Measurements from ENCODE around the gene DEDD2.

Gene DEDD2

DNA sequence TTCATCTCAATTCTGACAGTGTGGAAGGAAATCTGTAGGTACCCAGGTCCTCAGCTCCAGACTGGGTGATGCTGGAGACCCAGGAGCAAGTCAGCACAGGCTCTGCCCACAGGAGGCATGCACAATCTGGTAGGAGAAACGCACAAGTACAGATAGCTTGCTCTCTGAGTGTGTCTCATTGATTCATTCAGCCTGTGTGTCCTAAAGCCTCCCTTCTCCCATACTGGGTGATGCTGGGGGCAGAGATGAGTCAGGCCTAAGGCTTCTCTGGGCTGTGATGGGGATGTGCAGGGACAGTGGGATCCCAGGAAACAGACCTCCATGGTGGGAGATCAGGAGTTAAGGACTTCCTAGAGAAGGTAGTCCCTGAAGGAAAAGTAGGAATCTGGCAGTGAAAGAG lies 9.4 kb upstream of the DEDD2 start:
- DNase-seq: no peak

DNA sequence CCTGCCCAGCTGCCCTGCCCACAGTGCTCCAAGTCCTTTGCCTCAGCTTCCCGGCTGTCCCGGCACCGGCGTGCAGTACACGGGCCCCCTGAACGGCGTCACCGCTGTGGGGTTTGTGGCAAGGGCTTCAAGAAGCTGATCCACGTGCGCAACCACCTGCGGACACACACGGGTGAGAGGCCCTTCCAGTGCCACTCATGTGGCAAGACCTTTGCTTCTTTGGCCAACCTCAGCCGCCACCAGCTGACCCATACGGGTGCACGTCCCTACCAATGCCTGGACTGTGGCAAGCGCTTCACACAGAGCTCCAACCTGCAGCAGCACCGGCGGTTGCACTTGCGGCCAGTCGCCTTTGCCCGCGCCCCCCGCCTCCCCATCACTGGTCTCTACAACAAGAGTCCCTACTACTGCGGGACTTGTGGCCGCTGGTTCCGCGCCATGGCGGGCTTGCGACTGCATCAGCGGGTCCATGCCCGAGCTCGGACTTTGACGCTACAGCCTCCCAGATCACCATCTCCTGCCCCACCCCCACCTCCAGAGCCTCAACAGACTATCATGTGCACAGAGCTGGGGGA lies 8.3 kb upstream of the DEDD2 start:
- DNase-seq: no peak

DNA sequence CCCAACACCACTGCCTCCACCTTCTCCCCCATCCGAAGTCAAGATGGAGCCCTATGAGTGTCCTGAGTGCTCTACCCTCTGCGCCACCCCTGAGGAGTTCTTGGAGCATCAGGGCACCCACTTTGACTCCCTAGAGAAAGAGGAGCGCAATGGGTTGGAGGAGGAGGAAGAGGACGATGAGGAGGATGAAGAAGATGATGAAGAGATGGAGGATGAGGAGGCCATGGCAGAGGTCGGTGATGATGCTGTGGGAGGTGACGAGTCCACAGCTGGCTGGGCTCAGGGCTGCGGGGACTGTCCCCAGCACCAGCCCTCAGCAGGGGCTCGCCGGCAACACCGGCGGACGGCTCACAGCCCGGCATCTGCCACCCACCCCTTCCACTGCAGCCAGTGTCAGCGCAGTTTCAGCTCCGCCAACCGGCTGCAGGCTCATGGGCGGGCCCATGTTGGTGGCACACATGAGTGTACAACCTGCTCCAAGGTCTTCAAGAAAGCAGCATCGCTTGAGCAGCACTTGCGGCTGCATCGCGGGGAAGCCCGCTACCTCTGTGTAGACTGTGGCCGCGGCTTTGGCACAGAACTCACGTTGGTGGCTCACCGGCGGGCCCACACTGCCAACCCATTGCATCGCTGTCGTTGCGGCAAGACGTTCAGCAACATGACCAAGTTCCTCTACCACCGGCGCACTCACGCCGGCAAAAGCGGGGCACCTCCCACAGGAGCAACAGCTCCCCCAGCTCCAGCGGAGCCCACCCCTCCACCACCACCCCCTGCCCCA lies 7.7 kb upstream of the DEDD2 start:
- no peak for DNase-seq

DNA sequence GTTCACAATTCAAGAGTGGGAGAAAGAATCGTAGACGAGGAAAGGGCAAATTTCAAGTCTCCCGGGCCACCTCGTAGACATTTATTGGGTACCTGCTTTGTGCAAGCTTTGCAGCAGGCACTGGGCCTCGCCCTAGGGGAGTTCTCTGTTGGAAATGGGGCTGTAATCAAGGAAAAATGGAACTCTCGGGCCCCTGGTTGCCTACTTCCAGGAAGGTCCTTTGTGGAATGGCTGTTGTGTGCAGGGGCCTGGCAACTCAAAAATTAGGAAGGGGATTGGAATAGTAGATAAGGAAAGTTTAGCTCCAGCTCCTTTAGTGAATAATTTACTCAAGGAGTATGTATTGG lies 3.2 kb upstream of the DEDD2 start:
- no peak for DNase-seq

DNA sequence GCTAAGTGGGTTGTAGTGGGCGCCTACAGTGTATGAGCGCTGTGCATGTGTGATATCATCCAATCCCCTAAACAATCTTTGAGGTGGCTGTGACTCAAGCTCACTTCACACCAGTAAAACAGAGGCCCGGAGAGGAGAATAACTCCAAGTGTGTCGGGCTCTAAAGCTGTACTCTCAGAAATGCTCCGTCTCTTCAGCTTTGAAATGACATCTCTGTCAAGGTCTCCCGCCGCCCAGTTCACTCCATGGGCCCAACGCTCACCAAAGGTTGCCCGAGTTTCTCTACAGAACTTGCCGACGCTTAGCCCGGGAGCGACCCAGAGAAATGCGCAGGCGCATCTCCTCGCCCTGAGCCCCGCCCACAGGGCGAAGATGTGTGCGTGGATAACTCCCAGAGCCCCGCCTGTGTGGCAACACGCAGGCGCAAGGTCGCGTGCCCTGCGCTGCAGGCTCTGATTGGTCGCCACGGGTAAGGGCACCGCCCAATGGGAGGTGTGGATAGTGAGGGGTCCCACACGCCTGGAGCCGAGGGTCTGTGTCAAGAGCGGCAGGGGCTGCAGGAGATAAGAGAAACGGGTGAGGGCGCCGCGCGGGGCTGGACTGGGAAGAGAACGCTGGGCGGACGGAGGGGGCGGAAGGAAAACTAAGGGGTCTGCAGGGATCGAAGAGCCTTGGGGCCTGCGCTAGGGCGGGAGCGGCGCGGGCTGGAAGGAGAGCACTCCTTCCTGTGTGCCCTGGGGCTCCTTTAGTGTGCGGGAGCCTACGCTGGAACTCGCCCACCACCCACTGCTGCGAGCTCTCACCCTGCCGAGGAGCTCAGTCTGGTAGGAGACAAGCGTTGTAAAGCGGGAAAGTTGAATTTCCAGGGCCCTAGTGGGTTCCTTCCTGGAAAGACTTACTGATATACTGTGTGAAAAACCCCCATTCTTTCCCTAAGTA lies 2.6 kb upstream of the DEDD2 start, which contains the start of gene ZNF526:
Gene ZNF526, plus strand, starts transcription at position 501 of the 939 bp plus-strand sequence. CDS start 4,092 bp downstream, outside the sequence.
- peak; percentile 97 to 98 for DNase-seq

DNA sequence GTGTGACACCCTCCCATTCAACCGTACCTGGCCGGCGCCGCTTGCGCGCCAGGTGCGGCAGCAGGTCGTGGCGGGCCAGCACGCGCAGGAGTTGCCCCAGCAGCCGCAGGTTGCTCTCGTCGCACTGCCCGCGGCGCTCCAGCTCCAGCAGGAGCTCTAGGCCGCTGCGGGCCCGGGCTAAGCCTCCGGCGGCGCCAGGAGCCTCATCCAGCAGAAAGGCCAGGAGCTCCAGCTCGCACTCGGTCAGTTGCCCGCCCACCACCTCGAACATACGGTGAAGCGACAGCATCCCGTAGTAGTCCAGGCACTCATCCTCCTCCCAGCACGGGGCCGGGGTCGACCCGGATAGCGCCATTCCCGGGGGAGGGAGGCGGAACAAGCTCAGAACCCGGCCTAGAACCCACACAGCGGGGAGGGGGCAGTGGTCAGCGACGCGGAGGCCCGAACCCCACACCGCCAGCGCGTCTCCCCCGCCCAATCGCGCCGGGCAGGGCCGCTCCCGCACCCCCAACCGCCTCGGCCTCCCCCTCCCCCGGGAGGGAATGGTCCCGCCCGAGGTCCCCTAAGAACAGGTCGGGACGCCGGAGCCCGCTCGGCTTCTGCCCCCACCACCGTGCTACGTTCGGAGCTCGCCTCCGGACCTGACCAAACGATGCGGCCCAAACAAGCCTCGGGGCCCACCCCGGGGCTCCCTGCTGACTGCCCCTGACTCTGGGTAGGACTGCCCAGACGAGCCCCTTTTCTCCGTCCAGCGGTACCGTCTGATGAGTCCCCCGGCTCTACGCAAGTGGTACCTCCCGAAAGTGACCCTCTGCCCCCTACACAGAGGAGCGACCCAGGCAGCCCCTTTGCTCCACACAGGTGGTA lies 591 bp downstream of the DEDD2 start:
- DNase-seq: peak; percentile 18 to 26

DNA sequence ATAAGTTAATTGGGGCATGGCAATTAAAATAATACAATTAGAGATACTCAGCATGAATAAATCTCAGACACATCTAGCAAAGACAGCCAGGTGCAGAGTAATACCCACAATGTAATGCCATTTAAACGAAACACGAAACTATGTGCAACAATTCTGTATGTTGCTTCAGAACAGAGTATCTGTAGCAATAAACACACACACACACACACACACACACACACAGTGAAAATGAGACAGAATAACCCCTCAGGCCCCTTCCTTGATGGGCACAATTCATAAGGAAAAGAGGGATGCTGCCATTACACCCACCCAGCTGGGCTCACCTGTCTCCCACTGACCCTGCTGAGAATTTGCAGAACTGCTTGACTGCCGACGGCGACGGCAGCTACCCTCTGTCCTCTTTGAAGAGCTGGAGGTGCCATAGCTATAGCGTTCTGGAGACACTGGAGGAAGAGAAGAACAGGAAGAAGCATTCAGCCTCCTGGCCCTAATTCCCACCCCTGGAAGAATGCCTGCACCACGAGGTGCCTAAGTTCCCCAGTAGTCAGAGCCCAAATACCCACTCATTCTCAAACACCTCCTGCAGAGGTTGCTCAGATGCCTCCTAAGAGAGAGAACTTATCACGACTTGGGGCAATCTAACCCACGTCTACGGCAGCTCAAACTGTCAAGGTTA lies 2.5 kb downstream of the DEDD2 start:
- no peak for DNase-seq

DNA sequence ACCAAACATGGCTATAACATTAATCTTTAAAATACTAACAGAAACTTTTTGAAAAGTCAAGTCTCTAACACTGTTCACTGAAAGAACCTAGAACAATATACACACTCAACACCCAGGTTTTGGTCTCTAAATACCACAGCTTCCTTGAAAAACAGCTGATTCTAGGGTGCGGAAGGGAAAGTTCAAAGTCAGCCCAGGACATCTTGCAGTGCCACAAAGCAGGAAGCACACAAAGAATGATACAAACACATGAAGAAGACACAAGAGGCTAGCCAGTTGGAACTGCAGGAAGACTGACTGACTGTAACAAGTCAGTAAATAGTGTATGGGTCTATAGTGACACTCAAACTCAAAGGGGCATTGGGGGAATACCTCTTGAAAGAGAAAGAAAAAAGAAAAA lies 4.6 kb downstream of the DEDD2 start:
- DNase-seq: peak; percentile 36 to 44

DNA sequence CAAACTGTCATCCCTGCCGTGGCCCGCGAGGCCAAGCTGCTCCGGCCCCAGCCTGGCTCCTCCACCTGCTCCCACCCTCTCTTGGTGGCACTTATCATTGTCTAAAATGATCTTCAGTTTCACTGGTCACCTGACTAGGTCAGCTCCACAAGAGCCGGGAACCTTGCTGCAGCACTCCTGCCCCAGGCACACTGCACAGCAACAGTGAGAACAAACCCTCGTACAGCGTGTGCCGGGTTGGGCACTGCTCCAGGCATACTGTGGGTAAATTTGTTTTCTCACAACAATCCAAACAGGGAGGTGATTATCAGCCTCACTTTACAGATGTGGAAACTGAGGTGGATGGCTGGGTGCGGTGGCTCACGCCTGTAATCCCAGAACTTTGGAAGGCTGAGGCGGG lies 8.9 kb downstream of the DEDD2 start:
- DNase-seq: no peak

DNA sequence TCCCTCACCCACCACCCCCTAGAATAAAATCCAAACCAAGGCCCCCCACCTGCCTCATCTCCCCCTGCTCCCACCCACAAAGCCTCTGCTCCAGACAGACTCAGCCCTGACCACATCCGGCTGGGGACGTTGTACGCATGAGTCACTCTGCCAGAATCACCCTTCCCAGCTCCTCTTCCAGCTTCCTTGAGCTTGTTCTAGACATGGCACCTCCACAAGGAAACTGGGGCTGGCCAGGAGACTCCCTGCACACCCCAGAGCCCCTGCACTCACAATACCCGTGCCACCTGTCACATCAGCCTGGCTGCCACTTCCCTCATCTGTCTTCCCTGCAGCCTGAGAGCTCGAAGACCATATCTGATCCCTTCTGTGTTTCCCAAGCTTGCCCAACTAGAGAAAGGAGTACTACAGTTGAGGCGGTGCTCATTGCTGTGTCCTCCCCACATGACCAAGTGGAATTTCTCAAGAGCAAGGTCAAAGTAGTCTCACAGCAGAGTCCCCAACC lies 9.7 kb downstream of the DEDD2 start:
- peak; percentile 86 to 97 for DNase-seq

DNA sequence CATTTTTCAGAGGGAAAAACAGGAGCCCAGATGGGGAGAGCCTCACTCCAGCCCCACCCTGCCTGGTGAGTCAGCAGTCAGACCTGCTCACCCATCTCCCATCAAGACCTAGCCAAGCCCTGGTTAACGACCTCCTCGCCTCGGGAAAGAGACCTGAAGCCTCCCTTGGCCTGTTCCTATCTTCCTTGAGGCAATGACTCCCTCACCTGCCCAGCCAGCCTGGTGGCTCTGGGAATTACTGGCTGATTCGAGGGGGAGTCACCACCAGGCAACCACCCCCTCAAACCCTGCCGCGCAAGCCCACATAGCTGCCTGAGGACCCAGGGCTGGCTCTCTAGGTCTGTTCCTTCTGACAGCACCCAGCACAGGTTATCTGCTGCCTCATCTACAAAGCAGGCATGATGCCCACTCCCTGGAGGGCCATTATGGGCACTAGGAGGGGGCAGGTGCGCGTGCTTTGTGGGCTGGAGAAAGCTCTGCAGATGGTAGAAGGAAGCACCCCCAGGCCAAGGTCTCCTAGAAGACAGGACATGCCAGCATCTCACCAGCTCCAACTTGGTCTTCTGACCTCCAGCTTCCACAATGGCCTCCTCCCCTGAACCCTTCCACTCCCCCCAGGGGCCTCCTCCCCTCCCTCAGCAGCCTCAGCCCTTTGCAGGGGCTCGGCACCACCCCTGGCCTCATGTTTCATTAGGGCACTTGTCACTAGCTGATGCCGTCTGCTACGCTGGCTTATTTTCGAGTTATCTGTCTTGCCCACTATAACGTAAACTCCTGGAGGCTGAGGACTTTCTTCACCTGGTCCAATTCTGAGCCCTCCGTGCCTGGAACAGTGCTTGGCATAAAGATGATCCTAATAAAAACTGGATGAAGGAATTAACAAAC lies 10.4 kb downstream of the DEDD2 start:
- no peak for DNase-seq

DNA sequence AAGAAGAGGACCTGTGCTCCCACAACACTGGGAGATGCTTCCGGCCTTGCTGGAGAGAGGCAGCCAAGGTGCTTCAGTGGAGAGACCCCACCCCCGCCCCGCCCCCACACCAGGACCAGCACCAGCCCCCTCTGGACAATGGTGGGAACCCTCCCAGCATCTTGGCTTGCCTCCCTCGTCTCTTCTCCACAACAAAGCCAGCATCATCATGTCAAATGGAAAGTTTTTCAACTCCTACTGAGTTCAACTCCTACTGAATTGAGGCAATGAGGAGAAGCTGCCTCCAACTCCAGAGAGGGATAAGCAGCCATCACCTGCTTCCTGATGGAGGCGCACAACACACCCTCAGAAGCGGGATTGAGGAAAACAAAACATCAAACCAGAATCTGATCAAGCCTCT lies 12.8 kb downstream of the DEDD2 start:
- DNase-seq: no peak

DNA sequence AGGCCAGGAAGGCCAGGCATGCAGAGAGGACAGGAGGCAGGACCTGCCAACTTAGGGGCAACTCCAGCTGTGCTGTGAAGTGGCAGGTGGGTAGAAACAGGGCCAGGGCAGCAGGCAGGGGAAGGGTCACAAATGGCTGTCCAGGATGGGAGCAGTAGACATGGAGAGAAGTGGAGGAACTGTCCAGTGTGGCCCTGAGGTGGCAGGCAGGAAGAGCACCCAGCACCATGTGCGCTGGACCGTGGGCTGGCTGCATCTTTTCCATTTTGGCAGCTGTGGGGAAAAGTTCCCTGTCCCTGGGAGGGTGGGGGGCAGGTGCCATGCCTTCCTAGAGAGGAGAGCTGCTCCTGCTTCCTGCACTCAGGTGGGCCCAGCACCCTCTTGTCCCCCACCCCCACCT lies 13.8 kb downstream of the DEDD2 start:
- no peak for DNase-seq

DNA sequence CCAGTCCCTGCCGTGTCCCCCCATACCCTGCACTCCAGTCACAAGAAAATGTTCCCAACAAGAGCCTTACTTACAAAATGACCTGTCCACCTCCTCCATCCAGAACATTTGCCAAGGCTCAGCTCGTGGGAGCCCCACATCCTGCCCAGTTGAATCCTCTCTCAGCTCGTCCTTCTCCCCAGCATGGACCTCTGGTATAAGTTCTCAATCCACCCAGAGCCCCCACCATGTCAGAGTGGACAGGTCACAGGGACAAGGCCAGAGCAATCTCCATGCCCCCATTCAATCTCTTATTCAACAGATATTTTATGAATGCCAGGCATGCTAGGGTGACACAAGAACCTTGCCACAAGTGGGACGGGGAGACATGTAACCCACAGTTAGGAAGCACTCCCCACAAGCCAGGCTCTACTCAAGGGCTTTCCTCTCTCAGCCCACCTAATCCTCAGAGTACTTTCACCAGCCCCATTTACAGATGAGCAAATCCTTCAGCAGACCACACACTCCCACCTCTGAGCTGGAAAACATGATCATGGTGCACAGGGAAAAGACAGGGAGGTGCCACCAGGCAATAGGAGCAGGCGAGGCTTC lies 15.1 kb downstream of the DEDD2 start:
- peak; percentile 42 to 92 for DNase-seq

DNA sequence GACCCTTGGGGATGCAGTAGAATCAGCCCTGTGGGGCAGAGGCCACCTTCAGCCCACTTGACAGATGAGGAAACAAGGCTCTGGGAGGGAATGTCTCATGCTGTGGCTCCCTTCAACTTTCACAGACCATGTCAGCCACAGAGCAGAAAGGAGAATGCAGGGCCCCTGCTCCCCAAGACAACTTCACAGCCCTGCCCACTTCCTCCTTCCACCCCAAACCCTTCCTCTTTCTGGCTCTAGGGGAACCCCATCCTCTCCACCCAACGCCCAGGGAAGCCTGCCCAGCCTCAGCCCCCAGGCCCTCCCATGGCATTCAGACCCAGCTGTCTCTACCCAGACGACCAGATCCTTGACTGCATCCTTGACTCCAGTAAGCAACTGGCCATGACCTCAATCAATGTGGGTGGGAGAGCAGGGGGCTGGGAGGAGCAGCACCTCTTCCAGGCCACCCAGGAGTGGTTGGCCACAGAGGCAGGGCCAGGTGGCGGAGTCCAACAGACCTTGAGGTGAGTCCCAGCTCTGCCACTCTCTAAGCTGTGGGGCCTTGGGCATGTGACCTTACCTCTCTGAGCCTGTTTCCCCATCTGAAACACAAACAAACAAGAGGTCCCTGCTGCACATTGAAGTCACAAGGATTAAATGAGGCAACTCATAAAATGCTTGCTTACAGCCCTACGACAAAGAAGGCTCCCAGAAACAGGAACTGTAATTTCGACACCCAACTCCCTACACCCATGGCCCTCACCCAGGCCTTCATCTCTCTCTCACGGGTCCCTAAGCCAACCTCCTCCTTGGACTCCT lies 15.8 kb downstream of the DEDD2 start:
- DNase-seq: peak; percentile 93 to 98

DNA sequence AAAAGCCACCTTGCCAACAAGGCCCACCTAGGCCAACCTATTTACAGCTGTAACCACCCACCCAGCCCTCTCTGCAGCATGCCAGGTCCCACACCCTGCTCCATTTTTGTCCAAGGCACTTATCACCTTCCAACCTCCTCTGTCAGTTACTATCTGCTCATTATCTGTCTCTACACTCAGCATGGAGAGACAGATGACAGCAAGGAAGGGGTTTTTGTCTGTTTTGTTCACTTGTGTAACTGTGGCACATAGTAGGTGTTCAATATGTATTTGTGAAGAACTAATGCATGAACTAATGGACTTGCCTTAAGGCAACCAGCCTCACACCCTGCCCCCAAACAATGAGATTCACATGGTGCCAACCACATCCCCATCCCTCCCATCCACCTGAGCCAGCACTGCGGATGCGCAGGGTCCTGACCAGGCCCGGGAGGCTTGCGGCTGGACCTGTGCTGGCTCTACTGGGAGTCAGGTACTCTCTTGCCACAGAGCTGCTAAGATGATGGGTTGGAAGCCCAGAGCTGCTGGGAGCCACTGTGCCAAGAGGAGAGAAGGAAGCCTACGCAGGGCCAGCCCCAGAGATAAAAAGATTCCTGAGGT lies 17.3 kb downstream of the DEDD2 start:
- peak in 1 of 2 donors; percentile 39 for DNase-seq

DNA sequence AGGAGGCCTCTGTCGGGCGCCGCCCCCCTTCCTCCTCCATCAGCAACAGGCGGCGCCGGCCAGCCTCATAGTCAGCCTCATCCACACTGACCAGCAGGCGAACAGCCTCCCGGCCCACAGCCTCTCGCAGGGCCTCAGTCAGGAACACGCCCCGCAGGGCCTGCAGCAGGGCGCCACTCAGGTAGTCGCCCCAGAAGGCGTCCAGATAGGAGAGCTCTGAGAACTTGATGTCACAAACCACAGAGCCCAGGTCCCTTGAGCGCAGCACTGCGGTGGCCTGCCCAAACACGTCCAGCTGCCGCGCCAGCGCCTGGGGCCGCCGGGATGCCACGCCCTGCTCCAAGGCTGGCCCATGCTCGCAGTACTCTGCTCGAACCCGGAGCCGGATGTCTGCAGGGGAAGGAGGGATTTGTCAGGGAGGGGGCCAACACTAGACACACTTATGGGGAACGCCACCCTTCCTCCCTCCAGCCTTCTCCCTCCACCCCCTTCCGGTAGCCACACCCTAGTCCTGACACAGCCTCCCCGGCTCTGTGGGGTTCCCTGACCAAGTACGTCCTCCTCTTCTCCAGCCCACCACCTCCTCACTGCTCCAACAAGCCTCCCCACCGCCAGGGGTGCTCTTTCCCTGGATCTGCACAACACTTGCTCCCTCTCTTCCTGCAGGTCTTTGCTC lies 17.9 kb downstream of the DEDD2 start:
- peak; percentile 83 to 86 for DNase-seq

DNA sequence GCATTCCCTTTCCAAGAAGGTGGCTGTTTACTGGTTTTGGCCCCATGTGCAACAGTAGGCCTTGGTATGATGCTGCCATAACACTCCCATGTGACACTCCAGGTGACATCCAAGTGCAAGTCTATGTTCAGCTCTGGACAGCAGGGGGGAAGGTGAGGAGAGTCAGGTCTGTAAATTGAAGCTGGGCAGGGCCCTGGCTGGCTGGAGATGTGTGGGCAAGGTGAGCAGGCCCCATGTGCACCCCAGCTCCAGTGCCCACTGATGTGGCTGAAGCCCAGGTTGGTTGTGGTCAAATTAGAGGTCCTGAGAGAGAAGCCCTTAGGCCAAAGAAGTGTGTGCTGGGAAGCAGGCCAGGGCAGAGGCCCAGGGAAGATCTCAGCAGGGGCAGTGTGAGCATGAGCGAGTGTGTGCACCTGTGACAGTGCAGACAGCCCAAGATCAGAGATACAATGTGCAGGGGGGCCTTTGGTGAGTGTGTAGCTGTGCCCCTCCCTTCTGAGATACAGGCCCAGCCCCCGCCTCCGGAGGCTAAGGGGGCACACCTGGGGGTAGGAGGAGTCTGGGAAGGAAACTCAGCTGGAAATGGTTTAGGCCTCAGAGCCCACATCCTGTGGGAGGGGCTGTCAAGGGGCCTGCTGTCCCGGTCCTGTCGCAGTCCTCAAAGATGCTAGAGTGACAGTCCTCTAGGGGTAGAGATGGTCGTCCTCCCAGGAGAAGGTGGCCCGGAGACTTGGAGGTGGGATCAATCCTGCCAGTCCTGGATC lies 18.6 kb downstream of the DEDD2 start:
- DNase-seq: no peak

All from inflammatory macrophage treated with lipopolysaccharide for 1 hour (primary cell).